Activated CD8-positive, alpha-beta T cell treated with anti-CD3 and anti-CD28 coated beads, Interleukin-2, amount 10 ng/mL, durations not matched to agents 7 days and 5 days (primary cell): Measurements from ENCODE around the gene FASTK. TPM values are rescaled to one million over a fixed set of nuclear protein-coding genes. Genes with fewer than 3 reads are reported as not detected.
"Not testable (repeated sequence)": the region's sequence is repeated elsewhere in the genome, so short reads cannot be mapped to it uniquely, and the experiment has no call there.

ENCODE experiments used
- ATAC-seq: fragments of 150-1000 bp; cut with Tn5 transposase; one replicate; pipeline ENCODE4 v1.10.0; 2021; ENCODE audit warnings: moderate library complexity
- CTCF ChIA-PET: fragments of 350-600 bp; sonication (Branson Sonifier 250); formaldehyde crosslinking; loops from one replicate; lab custom pipeline; 2021; ENCODE audit warnings: antibody characterized with exemption; lab: Charles Lee
- POLR2A ChIA-PET: fragments of 350-600 bp; sonication (Branson Sonifier 250); formaldehyde crosslinking; loops from one replicate; lab custom pipeline; 2021; ENCODE audit warnings: antibody characterized with exemption; lab: Charles Lee
- DNase-seq: peaks from one replicate; pipeline ENCODE4 v3.0.0-alpha.2; 2020
- H3K27ac Mint-ChIP-seq: one replicate; pipeline ENCODE4 v1.8.0; 2021; ENCODE audit warnings: mild to moderate bottlenecking, mixed read lengths
- H3K27me3 Mint-ChIP-seq: one replicate; pipeline ENCODE4 v1.8.0; 2021; ENCODE audit warnings: low read depth, mixed read lengths
- H3K36me3 Mint-ChIP-seq: one replicate; pipeline ENCODE4 v1.8.0; 2021; ENCODE audit warnings: low read depth, mixed read lengths
- H3K4me1 Mint-ChIP-seq: one replicate; pipeline ENCODE4 v1.8.0; 2021; ENCODE audit warnings: low read depth, mixed read lengths
- H3K4me3 Mint-ChIP-seq: one replicate; pipeline ENCODE4 v1.8.0; 2021; ENCODE audit warnings: mild to moderate bottlenecking, mixed read lengths
- H3K9me3 Mint-ChIP-seq: one replicate; pipeline ENCODE4 v1.8.0; 2022; ENCODE audit warnings: mixed read lengths; ENCODE audit not compliant: insufficient read depth
- total RNA-seq, 2 experiments: library from RNA; stranded (reverse); gene quantifications; one replicate each; pipeline ENCODE4 v1.2.3, GENCODE V29; 2021

Gene FASTK
- total RNA-seq, 2 experiments from 2014 or later = 81.8 to 88.1 TPM

GRCh38 chr7:151027728-151028130 is 52.9 kb downstream of the FASTK start:
- not testable (repeated sequence) for H3K27me3 Mint-ChIP-seq, ATAC-seq, H3K9me3 Mint-ChIP-seq, DNase-seq
- Mint-ChIP-seq H3K4me1 (peaks cover 21% of the 10 kb centered on the region), H3K4me3 (peak overlapping the region; percentile 94), H3K27ac (peak overlapping the region; percentile 96), H3K36me3 (peaks cover 12% of the 10 kb centered on the region)
- ChIA-PET POLR2A (interaction anchor here (0.7 to 1.5 kb wide), 6 partner anchors 9 to 313 kb away, joined by 3 to 10 read pairs (median 3); partner anchors contain the start of gene SLC4A2), CTCF (interaction anchor here (0.9 to 3.2 kb wide), 18 partner anchors 9 to 273 kb away, joined by 3 to 53 read pairs (median 5); partner anchors contain the start of gene SLC4A2)

- H3K9me3 Mint-ChIP-seq, H3K27me3 Mint-ChIP-seq, DNase-seq, ATAC-seq: not testable (repeated sequence)
- Mint-ChIP-seq H3K4me1 (peaks cover 21% of the 10 kb centered on the region), H3K4me3 (peak overlapping the region; percentile 94), H3K36me3 (peaks cover 12% of the 10 kb centered on the region), H3K27ac (peak overlapping the region; percentile 96)
- ChIA-PET CTCF (interaction anchor here (1.1 to 3.2 kb wide), 10 partner anchors 8 to 272 kb away, joined by 3 to 53 read pairs (median 6); no protein-coding TSS in a partner anchor), POLR2A (interaction anchor here (1.5 kb wide), 1 partner anchor 32 kb away, joined by 5 read pairs; the partner anchor contains the start of gene SLC4A2)
Measured at GRCh38 chr7:151026771-151027727, 53.6 kb downstream of the FASTK start.

Other genes starting within 250 kb of the FASTK start
- gene AOC1, start 228.3 kb downstream of the FASTK start, total RNA-seq = not detected
- gene KCNH2, start 102.5 kb downstream of the FASTK start, total RNA-seq = not detected
- 10 to 100 TPM; 12.2 to 13.8 TPM for gene NOS3, start 89.8 kb downstream of the FASTK start, total RNA-seq
- gene ATG9B, start 56.3 kb downstream of the FASTK start, total RNA-seq = 1 to 10 TPM; 6.8 to 7.4 TPM
- 10 to 100 TPM; 48.0 to 49.5 TPM for gene ABCB8, start 52.4 kb downstream of the FASTK start, total RNA-seq
- 1 to 10 TPM; 2.8 to 3.2 TPM for gene ASIC3, start 32.3 kb downstream of the FASTK start, total RNA-seq
- gene CDK5, start 22.9 kb downstream of the FASTK start, total RNA-seq = 10 to 100 TPM; 20.3 to 21.0 TPM
- gene SLC4A2, start 21.2 kb downstream of the FASTK start, total RNA-seq = 100 to 1,000 TPM; 107 to 112 TPM
- gene TMUB1, start 2.7 kb upstream of the FASTK start, total RNA-seq = 10 to 100 TPM; 76.7 to 82.6 TPM
- gene AGAP3, start 5.7 kb upstream of the FASTK start, total RNA-seq = 10 to 100 TPM; 12.1 to 12.6 TPM
- gene GBX1, start 86.9 kb upstream of the FASTK start, total RNA-seq = not detected
- not detected for gene ASB10, start 106.4 kb upstream of the FASTK start, total RNA-seq
- under 1 TPM in 1 of 2 experiments, not detected in 1; 0.76 TPM for gene H2BK1, start 129.7 kb upstream of the FASTK start, total RNA-seq
- gene ABCF2, start 146.4 kb upstream of the FASTK start, total RNA-seq = 10 to 100 TPM; 38.2 to 45.9 TPM
- 10 to 100 TPM; 34.7 to 36.1 TPM for gene CHPF2, start 151.7 kb upstream of the FASTK start, total RNA-seq
- 1 to 10 TPM; 4.2 to 4.7 TPM for gene SMARCD3, start 167.9 kb upstream of the FASTK start, total RNA-seq